Stimulated activated CD8-positive, alpha-beta memory T cell treated with anti-CD3 and anti-CD28 coated beads, Interleukin-15, amount 100 ng/mL, for 48 hours (primary cell): ENCODE data around the gene THADA.
A peak's percentile ranks its signal among the peaks of the same experiment; 100 is the strongest.
"Not testable (repeated sequence)": the region's sequence is repeated elsewhere in the genome, so short reads cannot be mapped to it uniquely, and the experiment has no call there.

Experiments
- DNase-seq, 2 donors: peaks; one replicate each; pipeline ENCODE4 v3.0.0-alpha.2; 2020; ENCODE audit warnings: low read depth in 2 of 2

The THADA gene

GRCh38 chr2:43594875-43595274, 963 bp downstream of the THADA start:
- no peak for DNase-seq

- DNase-seq = no peak
These were observed 2.6 kb downstream of the THADA start for GRCh38 chr2:43593254-43593653.

- no peak for DNase-seq
These were observed 3.4 kb downstream of the THADA start for GRCh38 chr2:43592443-43592842.

DNA sequence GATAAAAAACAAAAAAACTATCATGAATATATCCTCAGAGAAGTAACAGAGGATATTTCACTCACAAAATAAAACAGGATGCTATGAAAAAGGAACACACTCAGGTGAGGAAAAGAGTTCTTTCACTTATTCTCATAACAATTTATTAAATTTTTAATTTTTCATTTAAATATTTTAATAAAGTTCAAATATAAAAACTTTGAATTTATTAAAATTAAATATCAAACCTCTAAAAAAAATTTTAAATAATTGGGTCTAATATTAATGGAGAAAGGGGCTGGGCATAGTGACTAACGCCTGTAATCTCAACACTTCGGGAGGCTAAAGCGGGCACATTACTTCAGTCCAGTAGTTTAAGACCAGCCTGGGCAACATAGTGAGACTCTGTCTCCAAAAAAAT, 10.1 kb downstream of the THADA start:
- no peak for DNase-seq

- no peak for DNase-seq
These were observed 16.4 kb downstream of the THADA start for GRCh38 chr2:43579275-43579981.

GRCh38 chr2:43576981-43577892, 18.6 kb downstream of the THADA start:
- no peak for DNase-seq

DNA sequence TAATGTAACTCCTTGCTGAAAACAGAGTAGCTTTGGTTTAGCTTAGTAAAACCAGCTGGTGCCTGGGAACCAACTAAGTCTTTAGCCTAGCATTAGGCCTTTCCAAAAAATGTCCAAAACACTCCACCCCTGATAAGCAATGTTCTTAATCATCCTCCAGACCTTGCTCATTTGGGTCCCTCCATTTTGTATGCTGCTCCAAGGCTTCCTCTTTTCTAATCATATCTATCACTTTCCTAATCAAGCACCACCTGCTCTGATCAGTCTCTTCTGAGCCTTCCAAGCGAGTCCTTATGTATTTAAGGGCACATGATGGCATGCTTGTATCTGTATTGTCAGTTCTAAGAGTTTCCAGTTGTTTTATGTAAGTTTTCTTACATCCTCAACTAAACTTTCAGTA, 23.6 kb downstream of the THADA start:
- DNase-seq = no peak

DNA sequence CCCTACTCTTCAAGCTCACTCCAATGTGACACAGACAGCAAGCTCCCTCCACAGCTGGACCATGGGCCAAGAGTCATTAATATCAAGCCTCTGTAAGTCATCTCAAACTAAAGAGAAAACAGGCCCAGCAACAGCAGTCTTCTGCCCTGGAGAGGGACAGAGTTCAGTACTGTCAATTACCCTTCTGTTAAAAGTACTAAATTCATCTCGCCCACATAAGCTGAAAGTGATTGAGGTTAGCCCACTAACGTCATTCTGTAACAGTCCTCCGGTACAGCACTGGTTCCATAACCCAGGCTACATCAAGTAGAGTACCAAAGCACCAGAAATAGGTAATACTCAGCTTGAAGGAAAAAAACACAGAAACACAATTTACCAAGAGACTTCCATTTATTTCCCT, 25.9 kb downstream of the THADA start:
- peak in 1 of 2 donors; percentile 21 for DNase-seq

DNA sequence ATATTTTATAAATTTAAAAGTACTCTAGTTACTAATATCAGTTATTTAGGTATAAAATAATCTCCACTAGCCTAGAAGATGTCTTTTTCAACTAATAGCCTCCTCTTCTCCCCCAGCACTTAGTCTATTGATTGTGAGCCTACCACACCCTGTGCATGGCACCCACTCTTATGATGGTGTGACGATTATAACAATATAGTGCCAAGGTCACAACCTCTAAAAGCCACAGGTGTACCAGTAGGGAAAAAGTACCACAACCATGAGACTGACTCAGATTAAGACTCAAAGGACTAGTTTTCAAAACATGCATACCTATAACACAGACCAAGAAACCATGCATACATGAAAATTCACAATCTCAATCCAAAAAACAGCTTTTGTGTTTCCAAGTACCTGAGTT, 27.6 kb downstream of the THADA start:
- no peak for DNase-seq

DNA sequence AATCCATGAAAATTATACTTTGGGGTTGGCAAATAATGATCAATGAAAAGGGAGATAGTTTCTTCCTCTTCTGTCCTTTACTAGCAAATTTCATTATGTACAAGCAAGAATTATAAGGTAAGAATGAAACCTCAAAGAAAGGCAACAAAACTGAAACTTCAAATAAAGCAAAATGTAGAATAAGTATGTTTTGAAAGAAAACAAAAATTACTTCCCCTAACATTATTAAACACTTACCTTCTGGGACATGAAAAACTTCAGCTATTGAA, 29.4 kb downstream of the THADA start:
- no peak for DNase-seq

DNA sequence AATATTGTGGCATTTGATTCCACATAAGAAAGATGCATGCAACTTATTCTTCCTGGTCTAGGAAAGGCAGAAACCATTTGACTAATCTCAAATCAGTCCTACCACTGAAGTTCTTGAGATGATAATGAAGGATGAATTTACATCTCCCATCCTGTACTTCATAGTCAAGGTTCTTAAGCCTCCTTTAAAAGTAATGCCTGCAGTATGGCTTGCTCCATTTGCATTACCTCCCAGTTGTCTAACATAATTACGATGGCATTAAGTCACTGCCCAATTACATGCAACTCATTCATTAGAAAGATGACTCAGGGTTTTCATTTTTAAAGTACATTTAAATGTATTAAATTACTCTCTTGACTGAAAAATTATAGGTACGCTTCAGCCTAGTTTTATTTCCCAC, 32.2 kb downstream of the THADA start:
- DNase-seq = no peak

- no peak for DNase-seq
These were observed 35.6 kb downstream of the THADA start for GRCh38 chr2:43560231-43560547.

DNA sequence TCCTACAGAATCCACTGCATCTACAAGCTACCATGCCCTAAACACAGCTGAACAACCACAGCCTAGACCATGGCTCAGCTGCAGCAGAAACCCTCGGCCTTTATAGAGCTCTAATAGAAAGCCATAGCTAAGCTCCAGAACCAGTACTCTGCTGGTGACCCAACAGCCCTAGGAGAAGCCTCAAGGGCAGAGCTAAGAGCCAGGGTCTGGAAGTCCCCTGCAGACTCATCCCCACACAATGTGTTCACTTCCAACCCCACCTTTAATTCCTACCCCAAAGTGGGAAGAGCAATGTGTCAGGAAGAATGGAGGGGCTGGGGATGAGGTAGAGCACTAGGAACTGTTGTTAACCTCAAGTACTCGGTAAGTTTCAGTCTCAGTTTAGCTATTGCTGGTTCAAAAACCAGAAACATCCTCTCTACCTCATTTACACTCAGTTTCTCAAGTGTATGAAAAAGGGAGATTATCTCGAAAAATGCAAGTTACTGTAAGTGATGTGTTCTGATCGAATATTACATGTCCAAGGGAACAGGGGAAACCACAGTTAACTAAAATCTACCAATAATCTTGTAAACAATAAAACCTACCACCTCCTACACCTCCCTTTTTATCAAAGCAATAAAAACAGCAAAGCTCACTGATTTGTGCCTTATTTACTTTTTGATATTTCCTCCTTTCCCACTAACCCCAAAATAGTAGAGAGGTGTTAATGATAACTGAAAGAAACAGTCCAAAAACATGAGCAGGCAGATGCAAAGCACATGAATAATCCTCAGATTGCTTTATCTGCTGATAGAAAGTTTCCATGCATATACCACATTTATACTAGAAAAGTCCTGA, 36.2 kb downstream of the THADA start:
- no peak for DNase-seq

- no peak for DNase-seq
These were observed 38.6 kb downstream of the THADA start for GRCh38 chr2:43557196-43557595.

GRCh38 chr2:43556256-43556655, 39.6 kb downstream of the THADA start:
- no peak for DNase-seq

DNA sequence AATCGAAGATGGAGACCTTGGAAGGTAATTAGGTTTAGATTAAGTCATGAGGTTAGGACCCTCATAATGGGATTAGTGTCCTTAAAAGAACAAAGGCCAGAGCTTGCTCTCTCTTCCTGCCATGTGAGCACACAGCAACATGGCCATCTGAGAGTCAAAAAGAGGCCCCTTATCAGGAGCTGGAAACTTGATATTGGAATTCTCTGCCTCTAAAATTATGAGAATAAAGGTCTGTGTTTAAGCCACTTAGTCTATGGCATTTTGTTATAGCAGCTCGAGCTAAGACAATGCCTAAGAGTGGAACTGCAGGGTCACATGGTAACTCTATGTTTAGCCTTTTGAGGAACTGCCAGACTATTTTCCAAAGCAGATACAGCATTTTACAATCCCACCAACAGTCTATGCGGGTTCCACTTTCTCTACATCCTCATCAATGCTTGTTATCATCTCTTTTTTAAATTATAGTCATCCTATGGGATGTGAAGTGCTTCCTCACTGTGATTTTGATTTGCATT, 42.4 kb downstream of the THADA start:
- no peak for DNase-seq

GRCh38 chr2:43551990-43552389, 43.8 kb downstream of the THADA start:
- DNase-seq = no peak

DNA sequence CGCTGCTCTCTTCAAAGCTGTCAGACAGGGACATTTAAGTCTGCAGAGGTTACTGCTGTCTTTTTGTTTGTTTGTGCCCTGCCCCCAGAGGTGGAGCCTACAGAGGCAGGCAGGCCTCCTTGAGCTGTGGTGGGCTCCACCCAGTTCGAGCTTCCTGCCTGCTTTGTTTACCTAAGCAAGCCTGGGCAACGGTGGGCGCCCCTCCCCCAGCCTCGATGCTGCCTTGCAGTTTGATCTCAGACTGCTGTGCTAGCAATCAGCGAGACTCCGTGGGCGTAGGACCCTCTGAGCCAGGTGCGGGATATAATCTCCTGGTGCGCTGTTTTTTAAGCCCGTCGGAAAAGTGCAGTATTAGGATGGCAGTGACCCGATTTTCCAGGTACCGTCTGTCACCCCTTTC, 47.5 kb downstream of the THADA start:
- not testable (repeated sequence) for DNase-seq

GRCh38 chr2:43542285-43542933, 53.4 kb downstream of the THADA start:
- DNase-seq = no peak

DNA sequence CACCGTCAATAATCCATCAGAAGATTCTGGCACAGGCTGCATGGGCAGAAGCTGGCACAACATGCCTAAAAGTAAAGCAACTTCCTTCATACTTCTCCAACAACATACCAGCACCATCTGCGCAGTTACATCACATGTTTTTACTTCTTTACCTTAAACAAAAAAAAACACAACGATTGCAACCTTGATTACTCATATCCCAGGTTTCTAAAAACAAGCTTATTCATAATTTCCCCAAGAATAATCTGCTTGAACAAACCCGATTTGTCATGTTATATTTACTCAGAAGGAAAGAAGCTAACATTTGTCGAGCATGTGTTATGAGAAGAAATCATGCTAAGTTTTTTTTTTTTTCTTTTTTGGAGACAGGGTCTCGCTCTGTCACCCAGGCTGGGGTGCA, 54.7 kb downstream of the THADA start:
- DNase-seq = no peak

DNA sequence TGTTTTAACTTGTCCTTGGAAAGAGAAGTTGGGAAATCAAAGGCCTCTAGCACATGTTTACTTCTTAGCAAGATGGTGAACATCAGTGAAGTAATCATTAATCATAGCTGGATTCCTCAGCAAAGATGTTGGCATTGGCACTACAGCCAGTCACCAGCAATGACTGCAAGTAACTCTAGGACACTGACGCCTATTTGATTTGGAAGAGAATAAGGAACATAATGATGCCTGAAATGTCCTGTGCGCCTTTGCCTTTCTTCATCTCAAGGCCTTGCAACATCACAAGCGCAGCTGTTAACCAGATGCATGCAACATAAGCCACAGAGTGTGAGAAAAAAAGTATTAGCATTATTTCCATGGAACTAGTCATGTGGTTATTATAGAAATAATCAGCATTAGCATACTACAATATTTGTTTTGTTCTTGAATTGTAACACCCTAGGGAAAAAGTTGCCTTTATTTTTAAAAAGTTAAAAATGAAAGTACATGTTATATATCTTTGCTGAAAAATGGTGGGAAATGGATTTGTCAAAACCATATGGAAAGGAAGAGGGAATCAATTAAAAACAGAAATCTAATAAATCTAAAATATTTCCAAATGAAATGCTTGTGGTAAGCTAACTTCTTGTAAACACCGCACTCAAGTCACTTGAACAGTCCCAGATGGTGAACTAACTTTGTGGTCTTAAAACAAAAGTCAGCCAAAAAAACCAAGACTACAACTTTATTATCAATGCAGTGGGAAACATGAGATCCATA, 55.6 kb downstream of the THADA start:
- no peak for DNase-seq
